ENCODE measurements around the gene RBFOX2. TPM values are rescaled to one million over a fixed set of nuclear protein-coding genes. Genes with fewer than 3 reads are reported as not detected.

Gene RBFOX2
- total and polyA plus RNA-seq, 2 of the 8 experiments (the other 6 are each of a cell fraction or from before 2014, with no cell fraction given), result 121 to 122 TPM

GRCh38 chr22:35940166-35940565 is 88.5 kb downstream of the RBFOX2 start:
- ChIA-PET CTCF (ENCODE audit: partially characterized antibody) (interaction anchor here (0.8 to 1.3 kb wide), 2 partner anchors 9 to 236 kb away, joined by 3 to 4 read pairs; no protein-coding TSS in a partner anchor), POLR2A (ENCODE audit: partially characterized antibody) (no interaction called here)
- Histone ChIP-seq H3K79me1 (ENCODE audit: low read depth, low read length) (peaks cover 2% of the 10 kb centered on the region; the same call in 1 of the 2 replicates), H3K4ac (replicated peaks; ENCODE audit: insufficient read length, low read depth, low read length) (no peak overlapping the region), H4K91ac (replicated peaks; ENCODE audit: insufficient read length, low read length) (no peak overlapping the region), H3K27me3 (replicated peaks in 1 of 4; ENCODE audit: control insufficient read depth in 3 of 4, extremely low read depth in 1 of 4, insufficient read depth in 3 of 4, low read length in 3 of 4) (no peaks in the 10 kb centered on the region), H4K8ac (ENCODE audit: extremely low read depth, insufficient read depth, low read length) (no peak overlapping the region), H2AK5ac (ENCODE audit: low read depth, low read length) (no peak overlapping the region), H2BK15ac (ENCODE audit: low read length) (no peak overlapping the region), H3K23ac (ENCODE audit: insufficient read length) (no peak overlapping the region), H3K36me3 (ENCODE audit: control insufficient read depth in 2 of 4, insufficient read depth in 4 of 4, low read length in 3 of 4) (peaks cover 0 to 3% (median 0%) of the 10 kb centered on the region in 4 experiments; a peak in 1 of 8 replicates), H2BK120ac (replicated peaks; ENCODE audit: low read depth, low read length) (no peak overlapping the region), H3K56ac (replicated peaks; ENCODE audit: insufficient read length, low read depth, low read length) (no peak overlapping the region), H4K20me1 (replicated peaks in 1 of 2; ENCODE audit: control insufficient read depth in 1 of 2, insufficient read depth in 2 of 2, low read length in 2 of 2) (peaks cover 0 to 2% of the 10 kb centered on the region in 2 experiments), H2BK5ac (ENCODE audit: low read depth, low read length) (no peak overlapping the region), H3K4me1 (replicated peaks in 1 of 4; ENCODE audit: control insufficient read depth in 3 of 4, insufficient read depth in 4 of 4, low read length in 3 of 4) (no peaks in the 10 kb centered on the region), H2AFZ (ENCODE audit: low read length) (no peak overlapping the region), H3K4me2 (ENCODE audit: insufficient read depth in 1 of 2, low read depth in 2 of 2, low read length in 2 of 2) (no peak overlapping the region), H3K18ac (ENCODE audit: extremely low read depth, low read length) (no peak overlapping the region), H3K4me3 (ENCODE audit: extremely low read depth in 1 of 4, insufficient read depth in 2 of 4, low read depth in 3 of 4, low read length in 4 of 4) (no peak overlapping the region), H3K14ac (ENCODE audit: insufficient read length) (no peak overlapping the region), H4K5ac (ENCODE audit: insufficient read length, low read depth, low read length) (no peak overlapping the region), H3K79me2 (ENCODE audit: control insufficient read depth in 1 of 2, insufficient read depth in 2 of 2, low read length in 2 of 2) (peaks cover 0 to 45% of the 10 kb centered on the region in 2 experiments; a peak in 2 of 4 replicates), H2BK12ac (ENCODE audit: low read depth, low read length) (no peak overlapping the region), H2BK20ac (ENCODE audit: low read length) (no peak overlapping the region), H3K9me3 (ENCODE audit: insufficient read depth in 2 of 2, low read depth in 1 of 2, low read length in 1 of 2) (no peaks in the 10 kb centered on the region), H3K9ac (replicated peaks in 1 of 4; ENCODE audit: extremely low read depth in 1 of 4, low read depth in 3 of 4, low read length in 3 of 4) (no peak overlapping the region), H3K27ac (ENCODE audit: low read depth, low read length) (no peak overlapping the region), H3K23me2 (ENCODE audit: low read depth, low read length) (no peaks in the 10 kb centered on the region)
- TF ChIP-seq, protein P1, sequence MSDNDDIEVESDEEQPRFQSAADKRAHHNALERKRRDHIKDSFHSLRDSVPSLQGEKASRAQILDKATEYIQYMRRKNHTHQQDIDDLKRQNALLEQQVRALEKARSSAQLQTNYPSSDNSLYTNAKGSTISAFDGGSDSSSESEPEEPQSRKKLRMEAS (IDR thresholded peaks at IDR 0.05), result no peak
- no peak for TF ChIP-seq CBX5 (IDR thresholded peaks at IDR 0.05; ENCODE audit: low read depth, low read length)
- TF ChIP-seq BCL11A (IDR thresholded peaks at IDR 0.05; ENCODE audit: low read depth in 2 of 2, low read length in 2 of 2), result no peak
- no peak for TF ChIP-seq TAF1 (IDR thresholded peaks at IDR 0.05; ENCODE audit: low read depth, low read length)
- TF ChIP-seq NRF1 (IDR thresholded peaks at IDR 0.05; ENCODE audit: low read depth, low read length), result no peak
- TF ChIP-seq SIN3A (conservative IDR thresholded peaks at IDR 0.05 in 1 of 2, IDR thresholded peaks at IDR 0.05 in 1 of 2; ENCODE audit: low read depth in 1 of 2, low read length in 2 of 2), result no peak
- TF ChIP-seq SIRT6 (IDR thresholded peaks at IDR 0.05; ENCODE audit: low read length), result no peak
- WGBS, 2 experiments (ENCODE audit: extremely low coverage in 1 of 2, insufficient coverage in 1 of 2, insufficient read length in 1 of 2, insufficient replicate concordance in 2 of 2, low coverage in 1 of 2, low lambda C conversion rate in 2 of 2, missing lambda C conversion rate in 1 of 2), result 73% methylated on average over 1 of the region's 1 CpG; no CpG with 5 or more reads in 1 of the 2 experiments
- DNase-seq (ENCODE audit: low read depth in 1 of 2, low spot score in 2 of 2) (no peak), FAIRE-seq (no peak)

Measured in H1 (cell line).